ENCODE results near the gene SMCO3.

The SMCO3 gene

DNA sequence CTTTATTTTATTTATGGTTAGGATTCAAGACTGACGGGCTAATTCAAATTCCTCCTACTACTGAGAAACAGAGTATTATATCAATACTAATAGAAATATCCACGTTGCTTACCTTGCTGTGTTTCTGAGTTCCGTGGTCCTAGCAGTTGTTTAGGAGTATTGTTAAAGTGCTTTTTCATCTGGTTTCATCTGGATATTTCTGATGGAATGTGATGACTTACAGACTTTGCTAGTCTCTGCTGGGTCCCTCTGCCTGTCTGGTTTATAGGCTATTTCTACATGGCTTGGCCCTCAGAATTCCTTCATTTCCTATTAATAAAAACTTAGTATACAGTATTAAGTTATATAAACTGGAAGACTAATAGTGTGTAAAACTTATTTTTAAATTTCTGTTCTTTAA, at the start of gene SMCO3:
SMCO3 (minus strand) TSS at position 169 of the 400 bp plus-strand sequence. CDS start 7,502 bp downstream, outside the sequence.
- no peak within 1 kb of the TSS for H3K4me3 ChIP-seq
- H3K27ac ChIP-seq: no peak within 1 kb of the TSS

DNA sequence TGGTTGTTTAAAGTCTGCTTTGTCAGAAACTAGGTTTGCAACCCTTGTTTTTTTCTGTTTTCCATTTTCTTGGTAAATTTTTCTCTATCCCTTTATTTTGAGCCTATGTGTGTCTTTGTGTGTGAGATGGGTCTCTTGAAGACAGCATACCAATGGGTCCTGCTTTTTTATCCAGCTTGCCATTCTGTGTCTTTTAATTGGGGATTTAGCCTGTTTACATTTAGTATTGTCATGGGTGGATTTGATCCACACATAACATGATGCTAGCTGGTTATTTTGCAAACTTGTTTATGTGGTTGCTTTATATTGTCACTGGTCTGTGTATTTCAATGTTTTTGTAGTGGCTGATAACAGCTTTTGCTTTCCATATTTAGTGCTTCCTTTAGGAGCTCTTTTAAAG, 46.5 kb upstream of the SMCO3 start:
- H3K27ac ChIP-seq: no peak overlapping the region
- H3K4me3 ChIP-seq: no peak overlapping the region

DNA sequence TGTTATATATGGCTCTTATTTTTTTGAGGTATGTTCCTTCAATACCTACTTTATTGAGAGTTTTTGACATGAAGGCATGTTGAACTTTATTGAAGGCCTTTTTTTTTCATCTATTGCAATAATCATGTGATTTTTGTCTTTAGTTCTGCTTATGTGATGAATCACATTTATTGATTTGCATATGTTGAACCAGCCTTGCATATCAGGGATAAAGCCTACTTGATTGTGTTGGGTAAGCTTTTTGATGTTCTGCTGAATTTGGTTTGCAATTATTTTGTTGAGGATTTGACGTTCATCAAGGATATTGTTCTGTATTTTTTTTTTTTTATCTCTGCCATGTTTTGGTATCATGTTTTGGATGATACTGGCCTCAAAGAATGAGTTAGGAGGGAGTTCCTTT, 44.5 kb upstream of the SMCO3 start:
- no peak overlapping the region for H3K27ac ChIP-seq
- H3K4me3 ChIP-seq: no peak overlapping the region

DNA sequence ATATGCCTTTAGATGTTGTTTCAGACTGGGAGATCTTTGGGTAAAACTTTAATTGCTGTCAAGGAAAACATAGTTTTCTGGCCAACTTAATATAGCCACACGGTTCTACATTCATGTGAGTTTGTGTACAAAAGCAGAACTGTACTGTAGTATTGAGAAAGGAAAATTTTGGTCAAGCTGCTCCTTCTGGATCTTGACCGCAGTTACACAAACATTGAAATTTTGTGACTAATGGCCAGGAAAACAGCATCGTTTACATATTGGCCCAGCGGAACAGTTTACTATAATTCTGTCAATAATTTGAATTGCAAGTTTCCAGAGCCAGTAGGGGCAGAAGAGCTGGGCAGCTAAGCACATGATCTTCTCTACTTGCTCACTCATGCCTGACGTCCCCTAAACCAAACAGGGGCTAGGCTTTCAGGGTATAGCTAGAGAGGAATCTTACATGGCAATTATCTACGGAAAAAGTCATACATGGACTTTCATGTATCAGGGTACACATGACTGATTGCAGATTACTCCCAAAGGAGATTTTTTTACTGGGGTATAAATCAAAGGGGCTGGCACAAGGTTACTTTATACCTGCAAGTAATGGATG, 40.7 kb upstream of the SMCO3 start:
- Histone ChIP-seq H3K4me3 (no peak overlapping the region), H3K27ac (peak overlapping the region in 4 of 21 experiments; percentile 8 to 33 (median 14))

DNA sequence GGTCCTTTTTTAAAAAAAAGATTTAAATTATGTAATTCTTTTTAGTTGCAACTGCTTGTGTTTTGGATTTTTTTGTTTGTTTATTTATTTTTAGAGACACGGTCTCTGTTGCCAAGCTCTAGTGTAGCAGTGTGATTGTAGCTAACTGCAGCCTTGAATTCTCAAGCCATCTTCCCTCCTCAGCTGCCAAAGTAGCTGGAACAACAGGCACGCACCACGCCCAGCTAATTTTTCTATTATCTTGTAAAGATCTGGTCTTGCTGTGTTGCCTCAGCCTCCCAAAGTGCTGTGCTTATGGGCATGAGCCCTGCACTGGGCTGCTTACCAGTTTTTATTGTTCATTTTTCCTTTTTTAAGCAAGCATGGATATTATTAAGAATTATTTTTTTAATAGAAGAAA, 40.0 kb upstream of the SMCO3 start:
- H3K4me3 ChIP-seq: no peak overlapping the region
- peak overlapping the region in 3 of 21 experiments; percentile 6 to 30 (median 12) for H3K27ac ChIP-seq

DNA sequence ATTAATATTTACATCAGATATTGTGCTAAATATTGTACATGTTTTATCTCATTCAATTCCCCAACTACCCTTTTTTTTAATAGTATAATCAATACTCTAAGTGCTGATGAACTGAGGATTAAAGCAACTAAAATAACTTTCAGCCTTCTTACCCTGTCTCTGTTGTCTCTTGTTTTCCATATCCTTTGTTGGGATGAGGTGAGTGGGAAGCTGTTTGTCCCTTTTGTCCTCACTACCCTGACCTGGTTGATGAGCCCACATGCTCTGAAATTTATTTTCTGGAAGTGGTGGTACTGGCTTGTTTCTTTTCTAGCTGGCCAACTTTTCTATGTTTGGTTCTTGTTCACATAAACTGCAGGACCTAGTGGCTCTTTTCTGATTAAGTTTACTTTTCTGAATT, 38.9 kb upstream of the SMCO3 start:
- Histone ChIP-seq H3K27ac (no peak overlapping the region), H3K4me3 (no peak overlapping the region)

DNA sequence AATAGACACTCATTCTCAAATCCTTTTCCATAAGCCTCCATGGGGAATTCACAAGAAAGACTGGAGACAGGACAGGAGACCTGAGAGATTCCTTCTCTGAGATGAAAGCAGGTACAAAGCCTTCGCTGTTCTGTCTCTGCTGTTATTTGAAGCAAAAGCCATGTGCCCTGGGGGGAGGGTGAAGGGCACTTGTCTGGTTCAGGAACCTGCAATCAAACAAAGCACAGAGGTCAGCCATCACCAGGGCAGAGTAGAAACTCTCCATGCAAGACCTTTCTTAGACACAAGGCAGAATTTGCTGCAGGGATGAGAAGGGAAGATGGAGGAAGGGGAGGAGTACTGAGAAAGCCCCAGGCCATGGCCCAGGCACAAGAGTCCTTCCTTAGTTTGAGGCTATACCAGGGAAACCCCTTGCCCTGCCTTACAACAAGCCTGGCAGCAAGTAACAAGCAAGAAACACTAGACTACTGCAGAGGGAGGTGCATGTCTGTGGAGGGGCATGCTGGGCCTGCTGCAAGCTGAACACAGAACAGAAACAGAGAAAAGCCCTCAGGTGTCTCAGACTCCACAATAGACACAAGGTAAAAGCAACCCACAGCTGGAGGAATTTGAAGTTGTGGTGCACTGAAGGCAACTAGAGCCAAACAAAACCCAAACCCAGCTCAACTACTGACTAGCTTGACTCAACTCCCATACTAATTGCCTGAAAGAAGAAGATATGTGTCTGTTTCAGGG, 37.1 kb upstream of the SMCO3 start:
- peak overlapping the region in 3 of 21 experiments; percentile 16 to 51 (median 29) for H3K27ac ChIP-seq
- no peak overlapping the region for H3K4me3 ChIP-seq

DNA sequence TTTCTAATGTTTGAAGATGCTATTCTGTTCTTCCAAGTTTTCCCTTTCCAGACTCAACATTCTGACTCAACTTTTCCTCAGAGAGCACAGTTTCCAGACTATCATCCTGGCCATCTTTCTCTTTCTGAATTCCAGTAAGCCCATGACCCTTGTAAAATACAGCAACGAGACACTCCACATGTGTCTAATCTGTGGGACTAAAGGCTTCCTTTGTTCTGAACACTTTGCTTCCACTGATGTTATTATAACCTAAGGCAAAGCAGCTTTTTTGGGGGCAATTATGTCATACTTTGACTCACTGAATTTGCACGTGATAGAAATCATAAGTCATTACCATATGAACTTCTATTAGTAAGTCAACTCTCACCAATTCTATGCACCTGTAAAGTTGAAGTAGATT, 35.7 kb upstream of the SMCO3 start:
- H3K27ac ChIP-seq: peak overlapping the region in 4 of 21 experiments; percentile 15 to 47 (median 35)
- H3K4me3 ChIP-seq: no peak overlapping the region

DNA sequence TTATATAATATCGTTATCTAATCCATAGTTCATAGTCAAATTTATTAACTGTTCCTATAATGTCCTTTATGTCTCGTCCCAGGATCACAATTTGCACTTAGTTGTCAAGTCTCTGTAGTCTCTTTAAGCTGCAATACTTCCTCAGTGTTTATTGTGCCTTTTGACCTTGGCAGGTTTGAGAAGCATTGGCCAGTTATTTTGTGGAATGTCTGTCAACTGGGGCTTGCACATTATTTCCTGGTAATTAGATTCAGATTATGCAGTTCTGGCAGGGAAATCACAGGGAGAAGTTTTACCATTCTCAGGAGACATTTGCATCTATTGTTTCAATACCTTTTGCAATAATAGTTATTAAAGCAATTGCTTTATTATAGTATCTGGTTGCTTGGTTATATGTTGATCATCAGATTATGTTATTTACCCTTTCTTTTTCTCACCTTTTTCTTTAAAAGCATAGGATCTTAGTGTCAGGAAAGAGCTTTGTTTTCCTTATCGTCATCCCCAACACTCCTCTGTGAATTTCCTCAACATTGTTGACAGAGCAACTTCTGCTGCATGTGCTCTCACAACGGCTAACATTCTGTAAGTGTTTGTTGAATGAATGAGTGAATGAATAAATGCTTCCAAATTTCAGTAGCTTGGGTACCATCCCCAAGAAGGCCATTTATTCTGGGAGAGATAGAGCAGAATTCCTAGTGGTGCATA, 33.0 kb upstream of the SMCO3 start:
- Histone ChIP-seq H3K27ac (peak overlapping the region in 2 of 21 experiments; percentile 21 to 42), H3K4me3 (no peak overlapping the region)

DNA sequence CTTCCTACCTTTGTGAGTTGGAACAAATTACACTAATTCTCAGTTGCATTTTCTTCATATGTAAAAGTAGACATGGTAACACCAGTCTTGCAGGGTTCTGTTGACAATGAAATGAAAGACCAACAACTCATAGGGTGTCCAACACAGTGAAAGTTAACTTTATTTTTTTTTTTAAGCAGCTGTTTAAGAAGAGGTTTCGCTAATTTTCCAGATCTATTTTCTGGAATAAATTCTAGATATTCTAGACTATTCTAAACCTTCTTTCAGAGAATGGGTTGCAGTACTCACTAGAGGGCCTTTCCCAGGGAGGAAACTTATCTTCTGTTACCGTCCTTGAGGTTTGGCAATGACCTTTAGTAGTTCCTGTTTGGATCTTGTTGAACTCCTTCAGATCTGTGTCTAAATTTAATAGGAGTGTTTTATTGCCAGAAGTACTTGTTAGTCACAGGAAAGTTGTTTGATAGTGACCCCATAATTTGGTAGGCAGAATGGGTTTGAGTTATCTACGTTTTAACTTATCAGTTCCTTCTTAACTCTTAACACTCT, 32.1 kb upstream of the SMCO3 start:
- H3K27ac ChIP-seq: peak overlapping the region in 3 of 21 experiments; percentile 2 to 42 (median 35)
- no peak overlapping the region for H3K4me3 ChIP-seq

DNA sequence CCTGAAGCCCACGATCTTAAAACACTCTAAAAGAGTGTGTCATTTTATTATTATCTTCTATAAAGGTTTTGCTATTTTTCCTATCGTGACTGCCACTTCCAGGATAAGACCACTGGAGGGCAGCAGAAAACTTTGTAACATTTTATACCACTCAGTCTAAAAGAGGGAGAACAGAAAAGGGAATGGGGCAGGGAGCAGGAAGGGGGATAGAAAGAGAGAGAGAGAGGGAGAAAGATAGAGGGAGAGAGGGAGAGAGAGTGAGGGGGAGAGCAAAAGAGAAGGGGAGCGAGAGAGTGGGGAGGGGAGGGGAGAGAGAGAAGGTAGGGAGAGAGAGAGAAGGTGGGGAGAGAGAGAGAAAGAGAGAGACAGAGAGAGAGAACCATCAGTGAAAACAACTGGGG, 31.4 kb upstream of the SMCO3 start:
- peak overlapping the region in 2 of 21 experiments; percentile 9 to 14 for H3K27ac ChIP-seq

DNA sequence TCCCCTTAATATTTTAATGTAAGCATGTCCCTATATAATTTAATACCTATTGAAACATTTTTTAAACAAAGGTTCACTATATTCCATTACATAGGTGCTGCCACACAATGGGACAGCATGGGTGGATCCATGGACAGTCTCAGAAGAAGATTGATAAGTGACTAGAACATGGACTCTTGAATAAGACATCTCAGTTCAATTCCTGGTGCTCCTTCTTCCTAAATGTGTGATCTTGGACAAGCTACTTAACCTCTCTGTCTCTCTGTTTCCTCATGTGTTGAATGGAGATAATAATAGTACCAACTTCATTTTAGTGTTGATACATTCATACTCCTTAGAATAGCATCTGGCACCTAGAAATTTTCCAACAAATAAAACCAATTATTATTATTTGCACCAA, 30.4 kb upstream of the SMCO3 start:
- no peak overlapping the region for H3K4me3 ChIP-seq
- H3K27ac ChIP-seq: no peak overlapping the region

More for the DNA sequence above, 31.4 kb upstream of the SMCO3 start:
- H3K4me3 ChIP-seq: no peak overlapping the region

DNA sequence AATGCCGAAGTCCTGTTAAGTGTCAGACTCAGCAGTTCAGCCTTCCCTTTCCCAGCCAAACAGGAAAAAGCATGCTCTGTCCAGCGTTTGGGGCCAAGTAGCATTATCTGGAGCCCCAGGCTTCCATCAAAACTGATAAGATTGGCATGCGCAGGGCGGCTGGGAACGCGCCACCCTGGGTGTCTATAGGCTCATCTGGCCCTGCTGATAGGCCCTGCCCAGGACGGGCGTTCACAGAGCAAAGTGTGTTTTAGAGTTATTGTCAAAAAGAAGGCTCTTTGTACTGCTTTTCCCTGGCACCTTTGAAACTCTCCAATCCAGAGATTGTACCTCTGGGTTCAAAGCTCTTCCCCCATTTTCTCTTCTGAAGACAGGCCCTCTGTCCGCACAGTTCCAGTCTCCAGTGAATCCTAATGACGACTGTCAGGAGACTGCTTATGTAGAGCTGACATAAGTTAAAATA, 29.5 kb upstream of the SMCO3 start, which contains the start of gene ART4:
ART4 (minus strand) TSS at position 102 of the 463 bp plus-strand sequence. CDS start 413 bp downstream, outside the sequence.
- peak within 1 kb of the TSS in 6 of 21 experiments; percentile 11 to 53 (median 34) for H3K27ac ChIP-seq
- H3K4me3 ChIP-seq: no peak within 1 kb of the TSS

DNA sequence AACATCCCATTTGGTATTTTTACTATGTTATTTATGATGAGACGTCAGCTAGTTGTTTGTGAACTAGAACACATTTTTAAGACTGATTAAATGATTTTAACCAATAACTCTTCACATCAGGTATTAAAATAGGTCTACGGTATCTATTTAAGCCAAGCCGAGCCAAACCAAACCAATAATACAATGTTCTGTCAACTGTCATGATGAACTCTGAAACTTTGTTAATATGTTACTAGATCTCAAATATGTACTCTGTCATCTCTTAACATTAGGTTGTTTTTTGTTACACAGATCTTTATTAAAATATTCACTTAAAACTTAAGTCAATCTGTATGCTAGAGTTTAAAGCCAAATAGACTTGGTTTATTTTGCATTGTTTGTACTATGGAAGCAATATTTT, 28.3 kb upstream of the SMCO3 start:
- peak overlapping the region in 5 of 21 experiments; percentile 11 to 53 (median 33) for H3K27ac ChIP-seq
- H3K4me3 ChIP-seq: no peak overlapping the region

DNA sequence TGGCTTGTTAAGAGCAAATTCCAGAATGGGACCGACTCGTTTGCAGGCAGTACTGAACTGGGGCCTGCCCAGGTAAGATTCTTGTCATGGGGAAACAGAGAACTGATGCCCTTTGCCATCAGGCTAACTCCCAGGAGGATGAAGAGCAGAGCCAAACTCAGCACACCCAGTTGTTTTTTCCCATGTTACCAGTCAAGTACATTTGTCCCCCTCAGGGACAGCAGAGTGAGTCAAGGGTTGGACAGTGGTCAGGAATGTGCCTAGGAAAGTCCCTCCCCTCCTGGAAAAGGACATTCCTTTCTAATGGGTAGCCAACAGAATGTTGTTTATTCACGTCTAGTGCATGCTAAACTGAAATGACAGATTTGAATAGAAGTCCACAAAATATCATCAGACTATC, 27.8 kb upstream of the SMCO3 start:
- no peak overlapping the region for H3K4me3 ChIP-seq
- peak overlapping the region in 4 of 21 experiments; percentile 28 to 53 (median 44) for H3K27ac ChIP-seq

DNA sequence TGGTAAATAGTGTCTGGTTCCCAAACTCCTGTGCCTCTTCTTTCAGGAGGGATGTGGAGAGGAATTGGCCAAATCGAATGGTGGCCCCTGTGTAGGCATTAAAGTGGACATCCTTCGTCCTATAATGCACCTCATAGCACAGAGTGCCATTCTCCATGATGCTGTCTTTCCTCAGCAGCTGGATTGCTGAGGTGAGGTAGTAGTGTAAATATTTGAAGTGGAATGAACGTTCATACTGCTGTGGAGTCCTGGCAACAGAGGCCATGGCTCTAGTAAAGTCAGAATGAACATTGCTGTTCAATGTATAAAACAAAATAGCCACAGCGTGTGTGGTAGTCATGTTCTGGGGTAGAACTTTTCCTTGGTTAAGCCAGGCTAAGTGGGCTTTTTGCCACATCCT, 26.6 kb upstream of the SMCO3 start:
- Histone ChIP-seq H3K4me3 (no peak overlapping the region), H3K27ac (no peak overlapping the region)

DNA sequence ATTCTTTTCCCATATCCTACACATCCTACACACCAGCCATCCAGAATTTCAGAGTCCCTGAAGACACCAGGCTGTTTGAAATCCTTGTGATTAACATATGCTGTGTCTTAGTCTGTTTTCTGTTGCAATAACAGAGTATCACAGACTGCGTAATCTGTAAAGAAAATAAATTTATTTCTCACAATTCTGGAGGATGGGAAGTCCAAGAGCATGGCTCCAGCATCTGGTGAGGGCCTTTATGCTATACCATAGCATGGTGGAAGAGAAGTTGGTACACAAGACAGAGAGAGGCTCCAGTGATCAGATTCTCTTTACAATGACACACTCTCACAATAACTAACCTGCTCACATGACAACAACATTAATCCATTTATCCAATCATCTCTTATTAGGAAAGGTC, 25.3 kb upstream of the SMCO3 start:
- H3K27ac ChIP-seq: no peak overlapping the region
- H3K4me3 ChIP-seq: no peak overlapping the region

DNA sequence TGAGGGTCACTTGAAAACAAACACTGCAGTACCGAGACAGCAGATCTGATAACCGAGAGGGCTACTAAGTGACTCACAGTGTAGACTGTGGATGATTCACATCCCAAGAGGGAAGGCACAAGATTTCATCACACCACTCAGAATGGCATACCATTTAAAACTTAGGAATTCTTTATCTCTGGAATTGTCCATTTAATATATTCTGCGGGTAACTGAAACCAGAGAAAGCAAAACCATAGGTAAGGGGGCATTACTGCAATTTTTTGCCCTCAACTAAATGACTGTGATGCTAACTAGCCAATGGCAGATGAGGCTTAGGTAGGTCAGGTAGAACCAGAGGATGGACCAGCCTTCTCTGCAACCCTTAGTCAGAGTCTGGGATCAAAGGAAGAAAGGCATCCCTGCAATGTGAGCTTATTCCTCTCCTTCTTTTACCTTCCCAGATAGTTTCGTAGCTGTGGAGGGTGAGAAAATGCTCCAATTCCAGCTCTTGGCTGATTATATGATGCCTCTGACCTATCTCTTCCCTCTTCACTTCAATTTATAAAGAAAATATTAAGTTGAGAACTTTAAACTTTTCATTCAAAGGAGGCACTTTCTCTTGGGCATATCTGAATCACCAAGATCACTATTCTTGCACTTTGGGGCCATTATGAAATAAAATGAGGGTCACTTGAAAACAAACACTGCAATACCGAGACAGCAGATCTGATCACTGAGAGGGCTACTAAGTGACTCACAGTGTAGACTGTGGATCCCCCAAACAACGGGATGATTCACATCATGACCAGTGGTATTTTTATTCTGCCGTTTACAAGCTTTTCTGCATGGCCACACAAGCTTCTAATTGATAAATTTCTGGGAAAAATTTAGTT, 22.6 kb upstream of the SMCO3 start:
- no peak overlapping the region for H3K27ac ChIP-seq
- no peak overlapping the region for H3K4me3 ChIP-seq

DNA sequence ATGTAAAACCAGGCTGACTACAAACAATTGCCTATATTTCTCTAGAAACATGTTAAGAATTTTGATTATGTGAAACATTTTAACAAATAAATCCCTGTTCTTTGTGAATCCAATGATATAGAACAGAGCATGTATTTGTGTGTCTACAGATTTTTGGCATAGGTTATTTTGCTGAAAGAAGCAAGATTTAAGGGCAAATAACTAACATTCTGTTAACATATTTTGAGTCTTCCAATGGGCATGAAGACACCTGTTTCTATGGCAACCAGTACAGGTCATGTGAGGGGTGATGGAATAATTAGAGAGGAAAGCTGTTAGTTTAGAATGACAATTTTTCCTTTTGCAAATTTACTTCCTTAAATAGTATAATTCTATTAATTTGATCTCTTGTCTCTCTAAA, 20.5 kb upstream of the SMCO3 start:
- Histone ChIP-seq H3K27ac (no peak overlapping the region), H3K4me3 (no peak overlapping the region)
